Measurements from ENCODE around the gene MGAT4A.

Gene MGAT4A

DNA sequence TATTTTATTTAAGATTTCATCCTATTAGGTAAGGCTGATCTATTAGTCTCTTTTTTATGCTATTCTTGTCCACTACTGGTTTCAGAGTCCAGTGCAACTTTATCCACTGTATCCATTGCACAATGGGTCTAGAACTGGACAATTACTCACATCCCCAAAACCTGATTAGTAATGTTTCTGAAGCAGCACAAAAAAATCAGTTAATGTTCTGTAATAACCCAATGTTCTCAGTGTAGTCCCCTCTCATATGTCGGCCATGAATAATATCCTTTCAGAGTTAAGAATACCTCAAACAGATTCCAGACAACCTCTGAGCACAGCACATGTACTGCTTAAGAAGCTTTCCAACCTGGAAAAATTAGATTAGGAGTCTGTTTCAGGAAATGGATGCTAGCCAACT is 29.7 kb downstream of the MGAT4A start:
- no peak for DNase-seq

DNA sequence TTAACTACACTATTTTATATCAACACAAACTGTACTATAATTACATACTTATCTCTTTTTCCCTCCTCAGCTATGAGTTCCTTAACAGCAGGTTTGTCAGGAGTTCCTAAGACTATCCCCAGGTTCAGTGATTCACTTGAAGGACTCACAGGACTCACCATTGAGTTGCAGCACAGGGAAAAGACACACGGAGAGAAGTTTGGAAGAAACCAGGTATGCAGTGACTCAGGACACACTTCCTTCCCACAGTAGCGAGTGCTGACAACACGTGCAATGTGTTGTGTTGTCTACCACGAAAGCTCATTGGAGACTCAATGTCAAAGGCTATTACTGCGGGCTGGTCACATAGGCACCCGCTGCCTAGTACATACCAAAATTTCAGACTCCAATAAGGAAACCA is 32.0 kb downstream of the MGAT4A start:
- no peak for DNase-seq

DNA sequence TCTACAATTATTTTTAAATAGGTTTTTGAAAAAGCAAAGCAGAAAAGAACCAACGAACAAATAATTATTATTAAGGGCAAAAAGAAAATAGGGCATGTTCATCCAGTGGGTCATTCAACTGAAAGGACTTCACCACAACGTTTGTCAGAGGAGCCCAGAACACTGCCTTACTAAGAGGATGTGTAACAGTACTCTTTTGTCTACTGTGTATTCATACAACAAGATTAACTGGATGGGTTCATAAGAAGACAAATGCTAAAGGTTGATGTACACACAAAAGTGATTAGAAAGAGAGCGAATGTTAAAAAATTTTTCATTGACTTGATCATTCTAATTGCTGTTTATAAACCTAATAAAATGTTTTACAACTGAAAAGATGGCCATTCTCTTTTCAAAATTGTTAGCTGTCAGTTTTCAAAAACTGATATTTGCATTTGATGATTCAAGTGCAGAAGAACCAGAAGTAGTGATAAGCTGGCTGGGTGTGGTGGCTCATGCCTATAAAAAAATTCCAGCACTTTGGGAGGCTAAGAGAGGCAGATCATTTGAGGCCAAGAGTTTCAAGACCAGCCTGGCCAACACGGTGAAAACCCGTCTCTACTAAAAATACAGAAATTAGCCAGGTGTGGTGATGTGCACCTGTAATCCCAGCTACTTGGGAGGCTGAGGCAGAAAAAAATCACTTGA is 33.1 kb downstream of the MGAT4A start:
- no peak for DNase-seq

DNA sequence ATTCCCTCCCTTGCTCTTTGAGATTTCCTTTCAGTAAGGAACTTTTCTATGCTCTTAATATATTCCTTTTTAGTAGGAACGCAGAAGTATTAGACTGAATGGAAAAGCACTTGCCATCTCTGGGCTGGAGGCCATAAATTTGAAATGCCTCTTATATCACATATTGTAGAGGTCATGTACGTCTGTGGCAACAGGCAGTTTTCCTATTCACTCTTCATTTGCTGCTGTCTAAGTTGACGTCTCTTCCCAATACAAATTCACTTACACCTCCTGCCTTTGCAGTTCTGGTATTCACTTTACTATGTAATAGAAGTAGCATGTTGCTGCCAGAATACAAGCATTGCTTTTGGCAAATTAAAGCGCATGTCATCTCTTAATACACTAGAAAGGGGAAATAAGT is 34.7 kb downstream of the MGAT4A start:
- DNase-seq, result no peak

DNA sequence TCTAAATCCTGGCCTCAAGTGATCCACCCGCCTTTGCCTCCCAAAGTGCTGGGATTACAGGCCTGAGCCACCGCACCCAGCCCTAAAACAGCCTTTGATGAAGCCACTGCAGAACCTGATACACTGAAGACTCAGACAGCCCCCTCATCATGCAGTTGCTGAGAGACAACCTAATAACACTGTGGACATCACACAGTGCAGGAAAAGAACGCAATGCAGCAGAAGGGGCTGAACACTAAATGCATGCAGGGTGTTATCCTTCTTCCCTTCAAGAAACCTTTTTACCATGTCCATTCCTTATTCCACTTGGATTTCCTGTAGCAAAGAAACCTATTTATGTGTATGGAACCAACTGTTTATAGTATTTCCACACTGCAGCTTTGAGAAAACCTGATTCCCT is 35.7 kb downstream of the MGAT4A start:
- no peak for DNase-seq

DNA sequence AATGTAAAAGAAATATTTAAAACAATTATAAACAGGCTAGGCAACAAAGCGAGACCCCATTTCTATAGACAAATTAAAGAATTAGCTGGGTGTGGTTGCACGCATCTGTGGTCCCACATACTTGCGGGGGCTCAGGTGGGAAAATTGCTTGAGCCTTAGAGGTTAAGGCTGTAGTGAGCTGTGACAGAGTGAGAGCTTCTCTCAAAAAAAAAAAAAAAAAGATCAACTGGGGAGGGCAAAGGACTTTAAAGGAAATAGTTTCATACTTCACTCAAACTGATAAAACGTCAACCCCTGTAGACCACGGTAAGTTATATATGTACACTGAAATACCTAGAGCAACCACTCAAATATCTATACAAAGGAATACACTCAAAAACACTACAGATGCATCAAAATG is 37.5 kb downstream of the MGAT4A start:
- DNase-seq, result no peak

DNA sequence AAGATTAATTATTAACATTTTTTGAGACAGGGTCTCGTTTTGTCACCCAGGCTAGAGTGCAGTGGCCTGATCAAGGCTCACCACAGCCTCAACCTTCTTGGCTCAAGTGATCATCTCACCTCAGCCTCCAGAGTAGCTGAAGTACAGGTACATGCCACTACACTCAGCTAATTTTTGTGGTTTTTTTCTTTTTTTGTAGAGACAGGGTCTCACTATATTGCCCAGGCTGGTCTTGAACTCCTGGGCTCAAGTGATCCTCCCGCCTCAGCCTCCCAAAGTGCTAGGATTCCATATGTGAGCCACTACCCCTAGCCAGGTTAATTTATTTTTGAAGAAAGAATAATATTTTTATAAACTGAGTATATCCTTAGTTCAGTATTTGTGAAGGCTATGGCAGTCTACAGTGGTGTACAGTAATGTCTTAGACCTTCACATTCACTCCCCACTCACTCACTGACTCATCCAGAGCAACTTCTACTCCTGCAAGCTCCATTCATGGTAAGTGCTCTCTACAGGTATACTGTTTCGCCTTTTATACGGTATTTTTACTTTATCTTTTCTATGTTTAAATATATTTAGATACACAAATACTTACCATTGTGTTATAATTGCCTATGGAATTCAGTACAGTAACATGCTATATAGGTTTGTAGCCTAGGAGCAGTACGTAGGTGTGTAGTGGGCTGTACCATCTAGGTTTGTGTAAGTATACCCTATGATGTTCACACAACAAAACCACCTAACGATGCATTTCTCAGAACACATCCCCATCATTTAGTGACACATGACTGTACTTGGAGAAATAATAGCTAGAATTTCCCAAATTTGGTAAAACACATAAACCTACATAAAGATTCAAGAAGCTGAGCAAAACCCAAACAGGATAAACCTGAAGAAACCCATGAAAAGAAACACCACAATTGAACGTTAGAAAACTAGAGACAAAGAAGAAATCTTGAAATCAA is 38.6 kb downstream of the MGAT4A start:
- DNase-seq, result peak; percentile 43

DNA sequence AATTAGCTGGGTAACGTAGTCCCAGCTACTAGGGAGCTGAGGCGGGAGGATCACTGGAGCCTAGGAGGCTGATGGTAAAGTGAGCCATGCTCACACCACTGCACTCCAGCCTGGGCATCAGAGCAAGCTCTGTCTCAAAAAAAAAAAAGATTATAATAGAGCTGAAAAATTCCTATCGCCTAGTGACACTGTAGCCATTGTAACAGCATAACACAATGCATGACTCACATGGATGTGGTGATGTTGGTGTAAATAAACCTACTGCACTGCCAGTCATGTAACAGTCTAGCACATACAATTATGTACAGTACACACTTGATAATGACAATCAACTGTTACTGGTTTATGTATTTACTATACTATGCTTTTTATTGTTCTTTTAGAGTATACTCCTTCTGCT is 39.6 kb downstream of the MGAT4A start:
- DNase-seq, result peak; percentile 76

DNA sequence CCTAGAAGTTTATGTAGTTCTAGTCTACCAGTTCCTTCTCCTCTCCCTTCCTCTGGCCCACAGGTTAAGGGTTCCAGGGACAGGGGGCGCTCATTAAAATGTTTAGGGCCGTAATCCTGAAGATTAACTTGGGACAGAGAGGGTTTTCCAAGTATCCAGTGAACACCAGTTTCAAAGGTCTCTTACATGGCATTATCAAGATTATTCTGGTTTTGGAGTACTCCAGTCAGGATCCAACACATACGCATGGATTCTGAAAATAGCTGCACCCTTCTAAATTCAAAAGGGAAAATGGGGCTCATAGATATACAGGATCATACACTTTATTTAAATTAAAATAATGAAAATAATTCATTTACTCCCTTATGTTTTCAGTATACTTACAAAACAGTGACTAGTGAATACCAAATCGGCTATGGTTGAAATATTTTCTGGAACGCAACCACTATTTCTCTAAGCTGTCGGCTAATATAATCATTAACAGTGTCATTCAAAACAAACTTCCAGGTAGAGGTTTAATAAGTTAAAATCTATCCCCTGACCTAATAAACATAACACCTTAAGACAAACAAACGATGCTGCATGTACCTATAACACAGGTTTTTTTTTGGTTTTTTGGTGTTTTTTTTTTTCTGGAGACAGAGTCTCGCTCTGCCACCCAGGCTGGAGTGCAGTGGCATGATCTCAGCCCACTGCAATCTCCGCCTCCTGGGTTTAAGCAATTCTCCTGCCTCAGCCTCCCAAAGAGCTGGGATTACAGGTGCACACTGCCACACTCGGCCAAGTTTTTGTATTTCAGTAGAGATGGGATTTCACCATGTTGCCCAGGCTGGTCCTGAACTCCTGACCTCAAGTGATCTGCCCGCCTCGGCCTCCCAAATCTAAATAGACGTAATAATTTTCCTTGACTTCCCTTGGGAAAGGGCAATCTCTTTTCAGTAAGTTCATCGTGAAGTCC is 44.7 kb downstream of the MGAT4A start:
- DNase-seq, result no peak

DNA sequence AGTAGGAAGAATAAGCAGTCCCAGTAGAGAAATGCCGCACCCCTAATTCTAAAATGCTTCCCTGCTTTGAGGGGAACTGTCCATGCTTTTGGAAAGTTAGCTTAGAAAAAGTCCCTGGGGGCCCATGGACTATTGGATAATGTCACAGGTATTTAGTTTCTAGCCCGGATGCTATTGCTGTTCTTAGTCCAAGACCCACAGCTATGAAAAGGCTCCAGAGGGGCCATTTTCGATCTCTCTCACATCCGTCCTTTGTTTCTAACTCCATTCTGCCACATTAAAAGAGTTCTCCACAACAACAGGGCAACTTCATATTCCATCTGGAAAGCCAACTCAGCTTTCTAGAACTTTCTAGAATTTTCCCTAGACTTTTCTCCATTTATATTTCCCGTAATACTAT is 47.2 kb downstream of the MGAT4A start:
- no peak for DNase-seq

DNA sequence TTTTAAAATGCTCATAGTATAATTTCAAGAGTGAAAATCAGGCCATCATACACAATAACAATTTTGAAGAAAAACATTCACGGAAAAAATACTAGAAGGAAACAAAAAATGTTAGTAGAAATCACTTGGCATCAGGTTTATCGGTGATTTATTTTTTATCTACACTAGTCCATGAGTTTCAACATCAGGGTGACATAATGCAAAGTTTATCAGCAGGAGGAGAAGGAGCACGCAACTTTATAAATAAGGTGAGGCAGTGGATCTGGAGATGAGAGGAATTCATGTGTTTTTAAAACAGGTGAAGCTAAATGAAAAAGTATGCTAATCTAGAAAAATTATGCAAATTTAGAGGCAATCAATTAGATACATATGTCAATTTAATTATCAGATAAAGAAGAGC is 54.2 kb downstream of the MGAT4A start:
- DNase-seq, result no peak

DNA sequence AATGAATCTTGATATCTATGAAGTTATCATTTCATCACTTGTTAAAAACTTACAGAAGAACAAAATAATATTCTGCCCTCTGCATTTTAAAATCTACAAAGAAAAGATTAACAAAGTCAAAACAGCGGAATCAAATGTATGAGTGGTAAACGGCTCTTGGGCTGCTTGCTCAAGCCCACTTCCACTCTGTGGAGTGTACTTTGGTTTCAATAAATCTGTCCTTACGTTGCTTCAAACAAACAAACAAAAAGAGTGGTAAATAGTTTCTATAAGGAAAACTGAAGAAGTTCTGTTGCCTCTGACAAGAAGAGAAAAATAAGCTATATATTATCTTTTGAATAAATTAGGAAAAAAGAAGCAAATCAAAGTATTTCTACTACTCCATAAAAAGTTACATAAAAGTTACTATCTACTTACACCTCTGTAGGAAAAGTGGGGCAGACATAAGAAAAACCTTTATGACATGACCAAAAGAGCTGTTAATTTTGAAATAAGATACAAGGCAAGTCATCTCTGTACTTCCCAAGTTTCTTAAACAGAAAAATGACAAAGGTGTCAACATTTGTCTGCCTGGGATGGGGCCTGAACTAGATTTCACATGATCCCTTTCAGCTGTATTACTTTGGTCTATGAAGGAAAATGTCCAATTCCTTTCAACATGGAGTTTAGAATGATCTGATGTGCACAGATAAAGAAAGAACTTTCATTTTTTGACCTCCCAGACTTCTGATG is 56.5 kb downstream of the MGAT4A start:
- DNase-seq, result no peak

DNA sequence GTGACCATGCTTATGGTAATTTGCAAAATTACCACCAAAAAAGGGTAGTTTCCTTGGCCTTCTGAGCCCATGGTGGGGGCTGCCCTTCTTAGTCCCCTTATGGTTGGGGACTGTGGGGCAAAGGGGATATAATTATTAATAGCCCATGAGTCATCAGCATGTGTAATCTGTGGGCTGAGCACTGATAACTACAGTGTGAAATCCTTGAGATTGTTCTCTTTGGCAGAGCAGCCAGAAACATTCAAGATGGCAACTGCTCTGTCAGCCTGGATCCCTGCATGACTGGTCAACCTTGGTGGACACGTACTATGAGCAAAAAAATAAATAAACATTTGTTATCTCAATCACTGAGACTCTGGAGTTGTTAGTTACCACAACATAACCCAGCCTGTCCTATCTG is 61.3 kb downstream of the MGAT4A start:
- no peak for DNase-seq

DNA sequence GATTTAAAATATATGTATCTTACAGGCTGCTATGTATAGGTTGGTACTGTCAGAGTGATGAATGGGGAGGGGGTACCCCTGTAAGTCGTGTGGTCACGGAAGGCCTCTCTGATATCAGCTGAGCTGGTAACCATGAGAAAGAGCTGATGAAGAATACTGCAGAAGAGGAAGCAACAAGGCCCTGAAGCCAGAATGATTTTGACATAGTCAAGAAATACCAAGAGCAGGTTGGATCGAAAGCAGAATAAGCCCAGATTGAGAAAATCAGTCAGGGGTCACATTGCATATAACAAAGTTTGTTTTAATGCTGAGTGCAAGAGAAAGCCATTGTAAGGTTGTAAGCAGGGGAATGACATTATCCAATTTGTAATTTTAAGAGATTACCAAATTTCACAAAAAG is 65.3 kb downstream of the MGAT4A start:
- no peak for DNase-seq

DNA sequence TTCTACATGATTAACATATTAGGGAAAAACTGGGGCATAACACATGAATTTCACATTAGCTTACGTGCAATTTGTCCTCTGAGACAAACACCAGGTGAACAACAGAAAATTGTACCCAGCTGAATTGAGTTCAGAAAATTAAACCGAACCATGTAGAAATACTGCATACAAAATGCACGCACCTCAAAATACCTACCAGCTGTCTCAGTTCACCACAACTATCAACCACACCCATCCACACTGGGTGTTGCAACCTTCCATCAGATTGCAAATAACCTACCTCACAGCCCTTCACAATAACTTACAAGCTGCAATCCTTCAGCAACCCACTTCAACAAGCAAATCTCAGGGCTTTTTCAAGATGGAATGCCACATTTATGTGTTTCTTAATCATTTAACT is 66.6 kb downstream of the MGAT4A start:
- peak; percentile 84 for DNase-seq

DNA sequence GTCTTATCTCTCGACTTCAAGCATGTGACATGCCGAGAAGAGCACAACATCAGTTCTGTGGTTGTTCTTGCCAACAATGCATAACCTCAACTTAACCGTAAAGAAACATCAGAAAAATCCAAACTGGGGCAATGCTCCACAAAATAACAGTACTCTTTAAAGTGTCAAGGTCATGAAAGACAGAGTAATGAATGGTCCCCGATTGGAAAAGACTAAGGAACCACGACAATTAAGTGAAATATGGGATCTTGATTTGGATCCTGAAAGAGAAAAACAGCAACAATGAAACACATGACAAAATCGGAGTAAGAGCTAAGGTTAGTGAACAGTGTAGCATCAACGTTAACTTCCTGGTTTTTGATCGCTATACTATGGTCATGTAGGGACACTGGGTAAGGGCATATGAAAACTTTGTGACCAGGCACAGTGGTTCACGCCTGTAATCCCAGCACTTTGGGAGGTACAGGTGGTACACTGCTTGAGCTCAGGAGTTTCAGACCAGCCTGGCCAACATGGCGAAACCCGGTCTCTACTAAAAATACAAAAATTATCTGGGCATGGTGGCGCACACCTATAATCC is 67.3 kb downstream of the MGAT4A start:
- peak; percentile 72 for DNase-seq

DNA sequence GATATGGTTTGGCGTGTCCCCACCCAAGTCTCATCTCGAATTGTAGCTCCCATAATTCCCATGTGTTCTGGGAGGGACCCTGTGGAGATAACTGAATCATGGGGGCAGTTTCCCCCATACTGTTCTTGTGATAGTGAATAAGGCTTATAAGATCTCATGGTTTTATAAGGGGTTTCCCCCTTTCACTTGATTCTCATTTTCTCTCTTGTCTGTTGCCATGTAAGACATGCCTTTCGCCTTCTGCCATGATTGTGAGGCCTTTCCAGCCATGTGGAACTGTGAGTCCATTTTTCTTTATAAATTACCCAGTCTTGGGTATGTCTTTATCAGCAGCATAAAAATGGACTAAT is 71.5 kb downstream of the MGAT4A start:
- DNase-seq, result peak; percentile 37

DNA sequence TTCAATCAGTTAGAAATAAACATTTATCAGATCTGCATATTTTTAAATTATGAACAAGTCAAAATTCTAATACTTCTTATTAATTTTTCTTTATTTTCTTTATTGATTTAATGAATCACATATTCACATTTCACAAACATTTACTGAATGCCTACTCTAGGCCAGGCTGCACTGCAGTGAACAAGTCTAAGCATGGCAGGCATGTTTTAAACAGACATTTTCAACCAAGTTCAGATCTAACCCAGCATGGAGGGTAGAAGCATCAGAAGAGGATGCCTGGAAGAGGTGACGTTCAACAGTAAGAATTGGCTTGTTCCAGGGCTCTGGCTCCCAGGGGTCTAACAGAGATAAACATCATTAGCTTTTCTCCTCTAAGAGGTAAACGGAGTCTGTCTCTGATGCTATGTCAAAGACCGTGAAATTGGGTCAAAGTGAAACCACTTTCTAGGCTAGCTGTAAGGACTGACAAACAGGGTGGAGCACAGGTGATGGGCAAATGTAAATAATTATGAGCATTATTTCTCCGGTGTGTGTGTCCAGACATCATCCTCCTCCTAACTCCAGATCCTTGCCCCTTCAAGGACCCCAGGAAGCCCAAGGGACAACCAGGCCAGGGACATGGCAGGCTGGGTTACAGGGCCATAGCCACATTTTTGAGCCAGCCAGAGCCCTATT is 72.0 kb downstream of the MGAT4A start:
- peak; percentile 36 for DNase-seq

DNA sequence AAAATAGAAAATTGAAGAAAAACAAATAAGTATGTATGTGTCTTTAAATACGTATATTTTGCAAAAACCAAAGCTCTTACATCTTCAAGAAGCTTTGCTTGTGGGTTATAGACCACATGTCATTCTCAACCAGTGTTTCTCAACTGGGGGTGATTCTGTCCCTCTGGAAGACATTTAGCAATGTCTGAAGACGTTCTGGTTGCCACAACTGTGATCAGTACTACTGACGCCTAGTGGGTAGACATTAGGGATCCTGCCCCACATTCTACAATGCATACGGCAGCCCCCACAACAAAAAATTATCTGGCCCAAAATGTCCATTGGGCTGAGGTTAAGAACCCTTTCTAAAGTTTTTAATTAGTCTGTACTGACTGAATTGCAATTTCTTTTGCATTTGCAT is 74.1 kb downstream of the MGAT4A start:
- DNase-seq, result peak; percentile 67

DNA sequence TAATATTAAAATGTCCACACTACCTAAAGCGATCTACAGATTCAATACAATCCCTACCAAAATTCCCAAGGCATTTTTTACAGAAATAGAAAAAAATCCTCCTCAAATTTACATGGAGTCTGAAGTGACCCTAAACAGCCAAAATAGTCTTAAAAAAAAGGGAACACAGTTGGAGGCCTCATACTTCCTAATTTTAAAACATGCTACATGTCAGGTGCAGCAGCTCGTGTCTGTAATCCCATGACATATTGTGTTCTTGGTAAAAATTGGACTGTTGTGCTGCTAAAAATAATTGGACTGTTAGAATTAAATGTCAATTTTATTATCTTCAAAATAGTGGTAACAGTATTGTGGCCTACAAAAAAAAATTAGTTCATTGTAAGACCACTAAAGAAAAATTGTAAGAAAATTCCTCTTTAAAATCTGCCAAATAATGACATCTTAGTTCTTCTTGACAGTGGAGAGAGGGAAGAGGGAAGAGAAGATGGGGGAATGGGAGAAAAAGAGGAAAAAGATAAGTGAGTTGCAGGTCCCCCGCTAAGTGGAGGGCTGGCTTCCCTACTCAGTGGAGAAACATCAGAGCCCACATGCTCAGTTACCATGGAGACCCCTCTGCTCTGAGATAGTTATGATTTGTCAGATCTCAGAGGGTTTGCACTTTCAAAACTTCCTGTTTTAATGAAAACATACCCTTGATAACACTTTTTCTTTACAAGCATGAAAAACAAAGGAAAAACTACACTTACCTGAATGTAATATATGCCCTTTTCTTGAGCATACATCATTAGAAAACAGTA is 76.0 kb downstream of the MGAT4A start:
- DNase-seq, result peak; percentile 74

DNA sequence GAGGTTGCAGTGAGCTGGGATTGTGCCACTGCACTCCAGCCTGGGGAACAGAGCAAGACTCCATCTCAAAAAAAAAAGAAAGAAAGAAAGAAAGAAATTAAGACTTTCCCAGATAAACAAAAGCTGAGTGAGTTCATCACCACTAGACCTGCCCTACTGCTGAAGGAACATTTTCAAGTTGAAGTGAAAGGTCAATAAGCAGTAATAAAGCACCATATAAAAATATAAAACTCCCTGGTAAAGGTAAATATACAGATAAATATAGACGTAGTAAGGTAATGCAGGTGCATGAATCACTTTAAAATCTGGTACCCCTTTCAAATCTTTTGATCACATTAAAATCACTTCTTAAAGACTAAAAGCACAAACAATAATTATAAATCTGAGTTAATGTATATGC is 79.9 kb downstream of the MGAT4A start:
- no peak for DNase-seq

Measured in CD4-positive, alpha-beta T cell treated with Interleukin-4 for 4 hours (primary cell).